SIG-M5 treated with dmso at 0.1 percent for 504 hours (cell line): ENCODE results near the gene ACE2.

Source experiments
- DNase-seq: peaks from one replicate; lab custom pipeline; 2025; ENCODE audit not compliant: unreplicated experiment; lab: John Stamatoyannopoulos, UW

The ACE2 gene

GRCh38 chrX:15576019-15576418, 24.7 kb downstream of the ACE2 start:
- no peak for DNase-seq

- no peak for DNase-seq
Observed at GRCh38 chrX:15574017-15574416, 26.7 kb downstream of the ACE2 start.

- DNase-seq, result no peak
Observed at GRCh38 chrX:15570145-15570544, 30.6 kb downstream of the ACE2 start.

GRCh38 chrX:15567886-15568616, 32.7 kb downstream of the ACE2 start:
- no peak for DNase-seq

- DNase-seq, result no peak
Observed at GRCh38 chrX:15567267-15567666, 33.5 kb downstream of the ACE2 start.

GRCh38 chrX:15566244-15566643, 34.5 kb downstream of the ACE2 start:
- DNase-seq, result no peak

- DNase-seq, result peak; percentile 35
Observed at GRCh38 chrX:15564981-15565579, 35.7 kb downstream of the ACE2 start.

- DNase-seq, result no peak
Observed at GRCh38 chrX:15563056-15563455, 37.7 kb downstream of the ACE2 start.

- DNase-seq, result no peak
Observed at GRCh38 chrX:15560924-15561323, 39.8 kb downstream of the ACE2 start.

GRCh38 chrX:15559227-15559626, 41.5 kb downstream of the ACE2 start:
- DNase-seq, result no peak

GRCh38 chrX:15549189-15550012, 51.4 kb downstream of the ACE2 start:
- DNase-seq, result no peak

GRCh38 chrX:15547356-15547755, 53.4 kb downstream of the ACE2 start:
- no peak for DNase-seq

GRCh38 chrX:15546745-15547144, 54.0 kb downstream of the ACE2 start:
- no peak for DNase-seq

GRCh38 chrX:15530318-15530717, 70.4 kb downstream of the ACE2 start:
- DNase-seq, result no peak

- no peak for DNase-seq
Observed at GRCh38 chrX:15529165-15529564, 71.6 kb downstream of the ACE2 start.

- DNase-seq, result no peak
Observed at GRCh38 chrX:15525664-15526416, 74.9 kb downstream of the ACE2 start.

GRCh38 chrX:15524417-15524816, 76.3 kb downstream of the ACE2 start:
- DNase-seq, result no peak

- DNase-seq, result no peak
Observed at GRCh38 chrX:15523088-15523487, 77.7 kb downstream of the ACE2 start.

GRCh38 chrX:15522464-15522863, 78.3 kb downstream of the ACE2 start:
- no peak for DNase-seq

- no peak for DNase-seq
Observed at GRCh38 chrX:15515931-15516330, 84.8 kb downstream of the ACE2 start.

- no peak for DNase-seq
Observed at GRCh38 chrX:15514279-15514678, 86.5 kb downstream of the ACE2 start.
